IMR-90 (cell line): Measurements from ENCODE around the gene DLK2. TPM values are rescaled to one million over a fixed set of nuclear protein-coding genes. Genes with fewer than 3 reads are reported as not detected.

Experiments used
- ATAC-seq: fragments of 200-7000 bp; cut with Tn5 transposase; 2 replicates; pipeline ENCODE4 v1.9.1; 2020; ENCODE audit warnings: low read depth, mild to moderate bottlenecking, moderate library complexity
- BruUV-seq: library from RNA; stranded (reverse); fragments of 400-500 nt; replicated peaks from 2 replicates; lab custom pipeline; 2021; lab: Mats Ljungman, UMichigan
- CTCF ChIA-PET: fragments of 300-600 bp; formaldehyde crosslinking; extraction: SDS; loops from one replicate; lab custom pipeline; 2021; ENCODE audit warnings: antibody characterized with exemption; lab: Yijun Ruan, JAX
- POLR2A ChIA-PET: fragments of 300-600 bp; sonication (Branson Sonifier 250); formaldehyde crosslinking; loops from one replicate; lab custom pipeline; 2022; ENCODE audit warnings: antibody characterized with exemption; ENCODE audit not compliant: unreplicated experiment; lab: Charles Lee
- DNase-seq: peaks from one replicate; pipeline ENCODE4 v3.0.0; 2013
- H2AFZ ChIP-seq: replicated peaks from 2 replicates; pipeline ENCODE3; 2013; ENCODE audit warnings: low read length, mild to moderate bottlenecking; ENCODE audit not compliant: poor library complexity
- H2AK5ac ChIP-seq: 2 replicates; pipeline ENCODE4 v1.6.1; 2013; ENCODE audit warnings: low read depth, low read length, inconsistent platforms
- H2AK9ac ChIP-seq: replicated peaks from 2 replicates; pipeline ENCODE3; 2013; ENCODE audit warnings: mild to moderate bottlenecking, low read depth, low read length, moderate library complexity; ENCODE audit not compliant: poor library complexity
- H2BK120ac ChIP-seq: 2 replicates; pipeline ENCODE4 v1.6.1; 2013; ENCODE audit warnings: low read depth, low read length, inconsistent platforms
- H2BK15ac ChIP-seq: 3 replicates; pipeline ENCODE4 v1.6.1; 2013; ENCODE audit warnings: low read depth, low read length, inconsistent platforms
- H2BK20ac ChIP-seq: 2 replicates; pipeline ENCODE4 v1.6.1; 2013; ENCODE audit warnings: low read depth, mild to moderate bottlenecking, inconsistent platforms, low read length, moderate library complexity
- H2BK5ac ChIP-seq: 2 replicates; pipeline ENCODE4 v1.6.1; 2013; ENCODE audit warnings: mild to moderate bottlenecking, low read depth, low read length, inconsistent platforms; ENCODE audit not compliant: poor library complexity, severe bottlenecking
- H3K14ac ChIP-seq: replicated peaks from 2 replicates; pipeline ENCODE4 v1.6.1; 2013; ENCODE audit warnings: low read depth, low read length, inconsistent platforms
- H3K18ac ChIP-seq: 2 replicates; pipeline ENCODE4 v1.6.1; 2013; ENCODE audit warnings: low read depth, low read length, control low read depth
- H3K23ac ChIP-seq: 2 replicates; pipeline ENCODE4 v1.6.1; 2013; ENCODE audit warnings: low read depth, low read length, inconsistent platforms
- H3K27ac ChIP-seq: 2 replicates; pipeline ENCODE4 v1.5.1; 2013; ENCODE audit warnings: mild to moderate bottlenecking, control low read depth, low read length; ENCODE audit not compliant: insufficient read depth
- H3K27me3 ChIP-seq: 2 replicates; pipeline ENCODE4 v1.6.1; 2013; ENCODE audit warnings: low read length; ENCODE audit not compliant: control insufficient read depth, insufficient read depth
- H3K36me3 ChIP-seq: 2 replicates; pipeline ENCODE4 v1.6.1; 2013; ENCODE audit warnings: low read length, mixed read lengths; ENCODE audit not compliant: control insufficient read depth, insufficient read depth
- H3K4ac ChIP-seq: 2 replicates; pipeline ENCODE4 v1.6.1; 2013; ENCODE audit warnings: low read depth, low read length, inconsistent platforms
- H3K4me1 ChIP-seq: 2 replicates; pipeline ENCODE4 v1.6.1; 2013; ENCODE audit warnings: low read length, mixed read lengths; ENCODE audit not compliant: control insufficient read depth, insufficient read depth
- H3K4me2 ChIP-seq: 2 replicates; pipeline ENCODE4 v1.6.1; 2013; ENCODE audit warnings: low read depth, mild to moderate bottlenecking, control low read depth, low read length, moderate library complexity
- H3K4me3 ChIP-seq: 2 replicates; pipeline ENCODE4 v1.5.1; 2013; ENCODE audit warnings: low read depth, mild to moderate bottlenecking, control low read depth, low read length, moderate library complexity; ENCODE audit not compliant: insufficient read depth
- H3K56ac ChIP-seq: 2 replicates; pipeline ENCODE4 v1.6.1; 2013; ENCODE audit warnings: low read length, inconsistent platforms; ENCODE audit not compliant: insufficient read depth; ENCODE audit errors: extremely low read depth
- H3K79me1 ChIP-seq, 2 experiments: 2 replicates each; pipeline ENCODE4 v1.6.1; 2013; ENCODE audit warnings: low read length in 2 of 2, inconsistent platforms in 1 of 2, low read depth in 1 of 2
- H3K9ac ChIP-seq: 2 replicates; pipeline ENCODE4 v1.6.1; 2013; ENCODE audit warnings: low read depth, low read length, control low read depth
- H3K9me1 ChIP-seq: 2 replicates; pipeline ENCODE4 v1.6.1; 2013; ENCODE audit warnings: low read length, inconsistent platforms; ENCODE audit not compliant: insufficient read depth
- H3K9me3 ChIP-seq: 2 replicates; pipeline ENCODE4 v1.6.1; 2013; ENCODE audit warnings: low read length; ENCODE audit not compliant: control insufficient read depth, insufficient read depth
- H4K20me1 ChIP-seq: 2 replicates; pipeline ENCODE4 v1.6.1; 2013; ENCODE audit warnings: low read length, inconsistent platforms; ENCODE audit not compliant: insufficient read depth
- H4K5ac ChIP-seq: 2 replicates; pipeline ENCODE4 v1.6.1; 2013; ENCODE audit warnings: mild to moderate bottlenecking, low read depth, low read length, control low read depth
- H4K8ac ChIP-seq, 2 experiments: 2 replicates each; pipeline ENCODE4 v1.6.1; 2013; ENCODE audit warnings: low read depth in 2 of 2, low read length in 2 of 2, control low read depth in 1 of 2, inconsistent platforms in 1 of 2
- H4K91ac ChIP-seq: 2 replicates; pipeline ENCODE4 v1.6.1; 2013; ENCODE audit warnings: low read depth, low read length, inconsistent platforms; ENCODE audit not compliant: insufficient read depth
- CHD1 ChIP-seq: IDR thresholded peaks from 2 replicates; pipeline ENCODE4 v1.6.1; 2012; ENCODE audit warnings: low read depth, low read length, improper control_type of control experiment
- CTCF ChIP-seq: conservative IDR thresholded peaks from 2 replicates; pipeline ENCODE4 v1.5.1; 2012; ENCODE audit warnings: mild to moderate bottlenecking, low read depth, low read length, improper control_type of control experiment
- MAZ ChIP-seq: IDR thresholded peaks from 2 replicates; pipeline ENCODE4 v1.6.1; 2012; ENCODE audit warnings: low read depth, mild to moderate bottlenecking, low read length, improper control_type of control experiment, moderate library complexity, borderline replicate concordance
- RAD21 ChIP-seq: IDR thresholded peaks from 2 replicates; pipeline ENCODE4 v1.6.1; 2012; ENCODE audit warnings: low read length, improper control_type of control experiment
- SMC3 ChIP-seq: fragments of 150-350 bp; IDR thresholded peaks from 2 replicates; pipeline ENCODE4 v1.6.1; 2016; ENCODE audit warnings: low read depth, mild to moderate bottlenecking, antibody characterized with exemption, low read length, moderate library complexity
- WGBS, 2 experiments: methylation state at CpG; one replicate each; pipeline versions ENCODE4 v1.1.5 to v1.1.7; 2013; ENCODE audit warnings: missing lambda C conversion rate in 2 of 2; ENCODE audit not compliant: insufficient read length in 1 of 2; ENCODE audit errors: extremely low coverage in 2 of 2; 5-methylcytosine and 5-hydroxymethylcytosine counted together
- dilution Hi-C: fragments of 300-500 bp; cut with HindIII; formaldehyde crosslinking; loops from one replicate; pipeline ENCODE4 v1.14.3; 2018; ENCODE audit warnings: low sequenced_read_pairs; ENCODE audit not compliant: unreplicated experiment
- in situ Hi-C: fragments of 300-500 bp; cut with MboI; formaldehyde crosslinking; loops from 3 replicates; pipeline ENCODE4 v1.14.3; 2019; ENCODE audit warnings: low sequenced_read_pairs, inconsistent platforms, mixed read lengths
- intact Hi-C: fragments of 100-400 bp; cut with micrococcal nuclease; formaldehyde crosslinking; loops from 2 replicates; pipeline ENCODE4 v1.10.0; 2022
- polyA plus RNA-seq, 3 experiments: library from polyadenylated mRNA; depleted of rRNA; stranded (reverse); fragments of >200 nt; gene quantifications; 2 replicates each; pipeline ENCODE4 v1.2.3, GENCODE V29; 2012; ENCODE audit warnings: low replicate concordance in 1 of 3
- total RNA-seq: library from RNA; depleted of rRNA; stranded (reverse); fragments of >200 nt; gene quantifications from 2 replicates; pipeline ENCODE4 v1.2.3, GENCODE V29; 2012
- TF ChIP-seq, protein P1 (sequence below): fragments of 150-350 bp; IDR thresholded peaks from 2 replicates; pipeline ENCODE4 v1.6.1; 2017; ENCODE audit warnings: mild to moderate bottlenecking, antibody characterized with exemption, low read length, low read depth

Gene DLK2
- total and polyA plus RNA-seq, 2 of the 4 experiments (the other 2 are of a cell fraction) = 0.90 to 2.8 TPM

- Histone ChIP-seq H3K56ac (no peak overlapping the region), H3K18ac (no peak overlapping the region), H3K9me3 (no peaks in the 10 kb centered on the region), H3K27me3 (peaks cover 14% of the 10 kb centered on the region), H2AK5ac (no peak overlapping the region), H4K91ac (no peak overlapping the region), H3K4me2 (no peak overlapping the region), H3K23ac (no peak overlapping the region), H4K8ac (no peak overlapping the region), H2BK120ac (no peak overlapping the region), H3K14ac (no peak overlapping the region), H3K9me1 (no peaks in the 10 kb centered on the region), H2AFZ (peak overlapping the region; percentile 94), H2BK15ac (no peak overlapping the region), H4K5ac (no peak overlapping the region), H2BK5ac (no peak overlapping the region), H2AK9ac (peak overlapping the region; percentile 92), H3K9ac (no peak overlapping the region), H2BK20ac (no peak overlapping the region), H3K79me1 (no peaks in the 10 kb centered on the region), H3K4ac (no peak overlapping the region), H3K4me3 (peak overlapping the region; percentile 53; the same call in 1 of the 2 replicates), H4K20me1 (no peaks in the 10 kb centered on the region; the same call in 1 of the 2 replicates), H3K36me3 (peaks cover 25% of the 10 kb centered on the region), H3K4me1 (peaks cover 2% of the 10 kb centered on the region; the same call in 1 of the 2 replicates), H3K27ac (no peak overlapping the region)
- TF ChIP-seq RAD21 = peak; percentile 85
- TF ChIP-seq CTCF = peak; percentile 93
- TF ChIP-seq MAZ = peak; percentile 71; the same call in 1 of the 2 replicates
- TF ChIP-seq SMC3 = peak; percentile 96
- TF ChIP-seq, protein P1, sequence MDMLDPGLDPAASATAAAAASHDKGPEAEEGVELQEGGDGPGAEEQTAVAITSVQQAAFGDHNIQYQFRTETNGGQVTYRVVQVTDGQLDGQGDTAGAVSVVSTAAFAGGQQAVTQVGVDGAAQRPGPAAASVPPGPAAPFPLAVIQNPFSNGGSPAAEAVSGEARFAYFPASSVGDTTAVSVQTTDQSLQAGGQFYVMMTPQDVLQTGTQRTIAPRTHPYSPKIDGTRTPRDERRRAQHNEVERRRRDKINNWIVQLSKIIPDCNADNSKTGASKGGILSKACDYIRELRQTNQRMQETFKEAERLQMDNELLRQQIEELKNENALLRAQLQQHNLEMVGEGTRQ = no peak
- no peak for TF ChIP-seq CHD1
- ChIA-PET POLR2A (no interaction called here), CTCF (interaction anchor here (1.3 kb wide), 1 partner anchor 52 kb away, joined by 7 read pairs; no protein-coding TSS in a partner anchor)
- WGBS, 2 experiments = 26% methylated on average over 7 of the region's 17 CpGs; no CpG with 5 or more reads in 1 of the 2 experiments
- dilution Hi-C loops (no loop called here), intact Hi-C loops (loop anchor here (1.0 kb wide), 2 partner anchors 42 to 52 kb away; no protein-coding TSS in a partner anchor), in situ Hi-C loops (no loop called here)
- BruUV-seq = no TSS peak
- ATAC-seq = no peak; the same call in 1 of the 2 replicates
- no peak for DNase-seq
Measured at GRCh38 chr6:43454290-43454695, 1.1 kb downstream of the DLK2 start.
